ENCODE measurements around the gene HOPX. TPM values are rescaled to one million over a fixed set of nuclear protein-coding genes. Genes with fewer than 3 reads are reported as not detected.
A peak's percentile ranks its signal among the peaks of the same experiment; 100 is the strongest.
"Not testable (repeated sequence)": the region's sequence is repeated elsewhere in the genome, so short reads cannot be mapped to it uniquely, and the experiment has no call there.

HOPX gene
- total RNA-seq, 3 donors from 2014 or later: 27.3 to 121 (median 95.5) TPM

GRCh38 chr4:56637791-56638190, 43.3 kb downstream of the HOPX start:
- peaks cover 1% of the 10 kb centered on the region for H3K36me3 Mint-ChIP-seq (ENCODE audit: insufficient read depth)
- H3K4me3 Mint-ChIP-seq: no peak overlapping the region
- DNase-seq (no peak), ATAC-seq (no peak)
- peaks cover 21% of the 10 kb centered on the region for H3K4me1 Mint-ChIP-seq (ENCODE audit: low read depth)
- no peaks in the 10 kb centered on the region for H3K9me3 Mint-ChIP-seq
- H3K27me3 Mint-ChIP-seq (ENCODE audit: low read depth): no peaks in the 10 kb centered on the region

GRCh38 chr4:56637154-56637553, 43.9 kb downstream of the HOPX start:
- H3K9me3 Mint-ChIP-seq: no peaks in the 10 kb centered on the region
- no peak overlapping the region for H3K4me3 Mint-ChIP-seq
- peaks cover 21% of the 10 kb centered on the region for H3K4me1 Mint-ChIP-seq (ENCODE audit: low read depth)
- no peaks in the 10 kb centered on the region for H3K27me3 Mint-ChIP-seq (ENCODE audit: low read depth)
- H3K36me3 Mint-ChIP-seq (ENCODE audit: insufficient read depth): peaks cover 2% of the 10 kb centered on the region
- ATAC-seq (no peak), DNase-seq (no peak)

DNA sequence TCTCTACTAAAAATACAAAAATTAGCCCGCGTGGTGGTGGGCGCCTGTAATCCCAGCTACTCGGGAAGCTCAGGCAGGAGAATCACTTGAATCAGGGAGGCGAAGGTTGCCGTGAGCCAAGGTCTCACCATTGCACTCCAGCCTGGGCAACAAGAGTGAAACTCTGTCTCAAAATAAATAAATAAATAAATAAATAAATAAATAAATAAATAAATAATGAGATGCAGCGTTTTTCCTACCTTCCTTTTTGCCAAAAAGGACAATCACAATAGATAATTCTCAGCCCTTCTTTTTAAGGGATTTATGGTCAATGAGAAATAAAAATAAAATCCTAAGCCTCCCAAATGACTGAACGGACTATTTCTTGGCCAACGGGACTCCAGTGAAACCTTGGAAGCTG, 46.1 kb downstream of the HOPX start:
- not testable (repeated sequence) for ATAC-seq, H3K4me3 Mint-ChIP-seq

DNA sequence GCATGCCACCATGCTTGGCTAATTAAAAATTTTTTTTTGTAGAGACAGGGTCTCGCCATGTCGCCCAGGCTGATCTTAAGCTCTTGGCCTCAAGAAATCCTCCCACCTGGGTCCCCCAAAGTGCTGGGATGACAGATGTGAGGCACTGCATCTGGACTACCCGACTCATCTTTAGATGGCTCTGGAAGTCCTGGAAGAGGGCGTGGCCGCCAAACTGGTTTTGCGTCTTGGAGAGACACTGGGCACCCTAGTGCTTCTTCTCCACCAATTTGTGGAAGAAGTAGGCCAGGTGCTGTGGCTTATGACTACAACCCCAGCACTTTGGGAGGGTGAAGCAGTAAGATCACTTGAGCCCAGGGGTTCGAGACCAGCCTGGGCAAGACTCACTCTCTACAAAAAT, 47.6 kb downstream of the HOPX start:
- H3K9me3 Mint-ChIP-seq: no peaks in the 10 kb centered on the region
- H3K4me1 Mint-ChIP-seq (ENCODE audit: low read depth): peaks cover 1% of the 10 kb centered on the region
- no peak overlapping the region for H3K4me3 Mint-ChIP-seq
- H3K27me3 Mint-ChIP-seq (ENCODE audit: low read depth): no peaks in the 10 kb centered on the region
- peaks cover 2% of the 10 kb centered on the region for H3K36me3 Mint-ChIP-seq (ENCODE audit: insufficient read depth)
- ATAC-seq (no peak), DNase-seq (no peak)

More for the DNA sequence above, 46.1 kb downstream of the HOPX start:
- not testable (repeated sequence) for H3K4me1 Mint-ChIP-seq (ENCODE audit: low read depth); DNase-seq; H3K27me3 Mint-ChIP-seq (ENCODE audit: low read depth); H3K9me3 Mint-ChIP-seq; H3K36me3 Mint-ChIP-seq (ENCODE audit: insufficient read depth)

GRCh38 chr4:56630876-56631666, 50.0 kb downstream of the HOPX start:
- H3K27me3 Mint-ChIP-seq (ENCODE audit: low read depth): no peaks in the 10 kb centered on the region
- no peak for ATAC-seq
- H3K9me3 Mint-ChIP-seq: no peaks in the 10 kb centered on the region
- no peaks in the 10 kb centered on the region for H3K4me1 Mint-ChIP-seq (ENCODE audit: low read depth)
- peaks cover 2% of the 10 kb centered on the region for H3K36me3 Mint-ChIP-seq (ENCODE audit: insufficient read depth)
- no peak for DNase-seq
- H3K4me3 Mint-ChIP-seq: no peak overlapping the region

DNA sequence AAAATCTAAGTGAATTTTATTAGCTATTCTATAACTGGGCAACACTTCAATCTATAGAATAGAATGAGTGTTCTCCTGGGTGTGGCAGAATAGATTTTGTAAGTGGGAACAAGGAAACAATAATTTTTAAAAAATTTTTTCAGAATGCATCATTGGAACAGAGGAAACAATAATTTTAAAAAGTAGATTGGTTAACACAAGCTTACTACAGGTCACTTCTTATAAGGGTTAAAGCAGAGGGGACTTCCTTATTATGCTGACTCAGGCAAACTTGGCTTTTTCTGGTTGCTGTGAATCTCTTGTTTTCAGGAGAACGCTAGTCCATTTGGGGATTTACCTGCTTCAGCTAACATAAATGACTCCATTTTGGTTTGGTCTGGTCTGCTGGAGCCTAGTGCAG, 52.5 kb downstream of the HOPX start:
- DNase-seq (no peak), ATAC-seq (no peak)
- H3K4me3 Mint-ChIP-seq: no peak overlapping the region
- H3K9me3 Mint-ChIP-seq: peaks cover 15% of the 10 kb centered on the region
- no peaks in the 10 kb centered on the region for H3K27me3 Mint-ChIP-seq (ENCODE audit: low read depth)
- H3K36me3 Mint-ChIP-seq (ENCODE audit: insufficient read depth): peaks cover 2% of the 10 kb centered on the region
- no peaks in the 10 kb centered on the region for H3K4me1 Mint-ChIP-seq (ENCODE audit: low read depth)

- ATAC-seq (no peak), DNase-seq (no peak)
- Mint-ChIP-seq H3K27me3 (ENCODE audit: low read depth) (no peaks in the 10 kb centered on the region), H3K4me1 (ENCODE audit: low read depth) (no peaks in the 10 kb centered on the region), H3K36me3 (ENCODE audit: insufficient read depth) (peaks cover 2% of the 10 kb centered on the region), H3K4me3 (no peak overlapping the region), H3K9me3 (peaks cover 17% of the 10 kb centered on the region)
Measured at GRCh38 chr4:56627985-56628384, 53.1 kb downstream of the HOPX start.

- H3K4me1 Mint-ChIP-seq (ENCODE audit: low read depth): no peaks in the 10 kb centered on the region
- DNase-seq: no peak
- peaks cover 17% of the 10 kb centered on the region for H3K9me3 Mint-ChIP-seq
- no peaks in the 10 kb centered on the region for H3K36me3 Mint-ChIP-seq (ENCODE audit: insufficient read depth)
- no peaks in the 10 kb centered on the region for H3K27me3 Mint-ChIP-seq (ENCODE audit: low read depth)
- H3K4me3 Mint-ChIP-seq: no peak overlapping the region
- ATAC-seq: peak in 1 of 2 donors; percentile 25
Measured at GRCh38 chr4:56627375-56627774, 53.7 kb downstream of the HOPX start.

DNA sequence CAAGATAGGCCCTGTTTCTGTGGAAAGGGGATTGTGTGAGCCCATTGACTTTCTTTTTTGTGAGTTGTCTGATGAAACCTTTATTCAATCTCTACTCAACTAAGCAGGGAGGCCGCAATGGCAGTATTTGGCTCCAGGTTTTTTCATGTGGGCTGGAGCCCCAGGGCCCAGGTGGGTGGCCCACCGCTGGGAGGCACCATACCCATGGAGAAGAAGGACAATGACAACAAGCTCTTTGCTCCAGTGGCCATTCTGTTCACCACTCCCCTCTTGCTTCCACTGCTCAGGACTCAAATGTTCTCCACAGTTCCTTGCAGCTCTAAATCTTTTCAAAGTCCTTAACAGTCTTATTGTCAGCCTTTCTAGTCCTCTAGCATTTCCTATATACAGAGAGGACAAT, 54.1 kb downstream of the HOPX start:
- ATAC-seq (no peak), DNase-seq (no peak)
- H3K4me3 Mint-ChIP-seq: no peak overlapping the region
- peaks cover 17% of the 10 kb centered on the region for H3K9me3 Mint-ChIP-seq
- H3K4me1 Mint-ChIP-seq (ENCODE audit: low read depth): no peaks in the 10 kb centered on the region
- no peaks in the 10 kb centered on the region for H3K27me3 Mint-ChIP-seq (ENCODE audit: low read depth)
- H3K36me3 Mint-ChIP-seq (ENCODE audit: insufficient read depth): no peaks in the 10 kb centered on the region

- H3K4me3 Mint-ChIP-seq: no peak overlapping the region
- H3K4me1 Mint-ChIP-seq (ENCODE audit: low read depth): no peaks in the 10 kb centered on the region
- H3K9me3 Mint-ChIP-seq: peaks cover 17% of the 10 kb centered on the region
- no peak for ATAC-seq
- no peaks in the 10 kb centered on the region for H3K36me3 Mint-ChIP-seq (ENCODE audit: insufficient read depth)
- no peaks in the 10 kb centered on the region for H3K27me3 Mint-ChIP-seq (ENCODE audit: low read depth)
- no peak for DNase-seq
Measured at GRCh38 chr4:56626420-56626819, 54.7 kb downstream of the HOPX start.

DNA sequence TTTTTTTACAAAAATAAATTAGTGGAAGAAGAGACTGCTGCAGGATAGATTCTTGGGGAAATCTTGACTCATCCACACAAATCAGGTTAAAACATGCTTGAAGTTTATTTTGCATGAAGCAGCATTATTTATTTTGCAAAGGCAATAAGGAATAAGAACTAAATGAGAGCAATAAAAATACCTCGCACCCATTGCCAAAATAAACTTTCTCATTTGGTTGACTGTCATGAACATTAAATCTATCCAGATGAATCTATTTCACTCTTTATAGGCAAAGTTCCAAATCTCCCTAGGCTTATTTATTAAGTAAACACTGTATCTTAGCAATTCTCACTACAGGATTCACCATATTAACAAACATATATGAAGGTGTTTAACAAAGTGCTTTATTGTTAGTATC, 58.9 kb downstream of the HOPX start:
- ATAC-seq: no peak
- no peak for DNase-seq
- H3K4me1 Mint-ChIP-seq (ENCODE audit: low read depth): no peaks in the 10 kb centered on the region
- H3K4me3 Mint-ChIP-seq: no peak overlapping the region
- H3K9me3 Mint-ChIP-seq: peaks cover 17% of the 10 kb centered on the region
- peaks cover 5% of the 10 kb centered on the region for H3K27me3 Mint-ChIP-seq (ENCODE audit: low read depth)
- H3K36me3 Mint-ChIP-seq (ENCODE audit: insufficient read depth): no peaks in the 10 kb centered on the region

GRCh38 chr4:56619816-56620215, 61.3 kb downstream of the HOPX start:
- no peak for DNase-seq
- ATAC-seq: no peak
- Mint-ChIP-seq H3K27me3 (ENCODE audit: low read depth) (peaks cover 5% of the 10 kb centered on the region), H3K36me3 (ENCODE audit: insufficient read depth) (no peaks in the 10 kb centered on the region), H3K4me1 (ENCODE audit: low read depth) (no peaks in the 10 kb centered on the region), H3K4me3 (no peak overlapping the region), H3K9me3 (peaks cover 6% of the 10 kb centered on the region)

- Mint-ChIP-seq H3K36me3 (ENCODE audit: insufficient read depth) (no peaks in the 10 kb centered on the region), H3K4me3 (no peak overlapping the region), H3K9me3 (peaks cover 6% of the 10 kb centered on the region), H3K27me3 (ENCODE audit: low read depth) (peaks cover 5% of the 10 kb centered on the region), H3K4me1 (ENCODE audit: low read depth) (no peaks in the 10 kb centered on the region)
- ATAC-seq (peak in 1 of 2 donors; percentile 59), DNase-seq (no peak)
Measured at GRCh38 chr4:56619160-56619559, 61.9 kb downstream of the HOPX start.

DNA sequence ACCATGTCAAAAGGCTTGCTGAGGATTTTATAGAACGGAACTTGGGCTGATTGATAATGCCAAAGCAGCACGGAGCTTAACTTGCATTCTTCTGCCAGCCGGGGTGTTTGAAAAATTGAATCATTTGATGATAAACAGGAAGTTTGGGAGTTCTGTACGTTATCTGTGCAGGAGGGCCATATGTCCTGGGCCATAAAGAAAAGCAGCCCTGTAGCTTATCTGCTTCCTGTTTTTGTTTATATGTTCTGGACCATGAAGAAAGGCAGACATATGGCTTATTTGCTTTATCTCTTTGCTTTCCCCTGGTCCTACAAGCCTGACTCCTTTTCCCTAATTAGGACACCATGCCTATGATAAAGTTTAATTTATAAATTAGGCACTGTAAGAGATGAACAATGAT, 62.4 kb downstream of the HOPX start:
- peaks cover 3% of the 10 kb centered on the region for H3K9me3 Mint-ChIP-seq

DNA sequence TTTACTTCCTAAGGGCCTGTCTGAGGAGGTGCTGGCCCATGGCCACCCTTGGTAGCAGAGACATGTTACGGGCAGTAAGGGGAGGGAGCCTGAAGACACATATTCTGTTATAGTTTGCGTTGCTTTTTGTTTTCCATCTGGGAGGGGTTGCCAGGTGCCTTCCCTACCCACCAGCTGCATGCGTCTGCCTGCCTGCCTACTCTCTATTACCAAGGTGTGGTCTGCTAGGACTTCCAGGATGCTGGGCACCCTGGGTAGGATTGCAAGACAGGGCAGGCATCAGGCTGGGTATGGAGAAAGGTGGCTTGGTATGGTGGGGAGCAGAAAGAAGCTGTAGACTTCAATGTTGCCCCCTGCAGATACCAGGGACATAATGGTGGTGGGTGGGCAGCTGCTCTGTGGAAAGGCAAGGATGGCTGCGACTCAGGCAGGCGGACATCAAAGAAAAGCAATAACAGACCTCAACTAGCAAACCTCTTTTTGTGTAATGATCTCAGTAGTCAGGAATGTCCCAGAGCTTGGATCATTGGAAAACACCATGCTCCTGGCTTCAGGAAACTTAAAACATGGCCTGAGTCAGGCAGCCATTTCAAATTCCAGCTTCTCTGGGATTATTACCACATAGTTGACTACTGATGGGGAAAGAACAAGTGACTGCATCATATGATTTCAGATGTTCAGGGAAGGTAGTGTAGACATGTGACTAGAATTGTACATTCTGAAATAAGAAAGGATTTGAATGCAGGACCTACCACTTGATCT, 67.8 kb downstream of the HOPX start:
- Mint-ChIP-seq H3K9me3 (no peaks in the 10 kb centered on the region), H3K4me1 (ENCODE audit: low read depth) (no peaks in the 10 kb centered on the region), H3K4me3 (no peak overlapping the region), H3K27me3 (ENCODE audit: low read depth) (peaks cover 7% of the 10 kb centered on the region), H3K36me3 (ENCODE audit: insufficient read depth) (no peaks in the 10 kb centered on the region)
- ATAC-seq (no peak), DNase-seq (no peak)

More for the DNA sequence above, 62.4 kb downstream of the HOPX start:
- Mint-ChIP-seq H3K27me3 (ENCODE audit: low read depth) (peaks cover 5% of the 10 kb centered on the region), H3K4me1 (ENCODE audit: low read depth) (no peaks in the 10 kb centered on the region), H3K4me3 (no peak overlapping the region), H3K36me3 (ENCODE audit: insufficient read depth) (no peaks in the 10 kb centered on the region)
- DNase-seq (no peak), ATAC-seq (no peak)

All from activated T-cell treated with anti-CD3 and anti-CD28 coated beads, Interleukin-2, amount 50 U/mL, for 4 hours (primary cell).